WTC11 (cell line): ENCODE measurements around the gene CHMP1B. TPM values are rescaled to one million over a fixed set of nuclear protein-coding genes. Genes with fewer than 3 reads are reported as not detected.

Experiments
- ATAC-seq: fragments of 200-7000 bp; cut with Tn5 transposase; 2 replicates; pipeline ENCODE4 v1.10.0; 2021; ENCODE audit warnings: mild to moderate bottlenecking, moderate library complexity
- CTCF ChIA-PET: fragments of 300-600 bp; sonication (Branson Sonifier 250); formaldehyde crosslinking; loops from one replicate; lab custom pipeline; 2021; ENCODE audit warnings: antibody characterized with exemption; lab: Charles Lee
- POLR2A ChIA-PET: fragments of 350-600 bp; sonication (Branson Sonifier 250); formaldehyde crosslinking; loops from one replicate; lab custom pipeline; 2021; ENCODE audit warnings: antibody characterized with exemption; lab: Charles Lee
- DNase-seq: peaks from one replicate; pipeline ENCODE4 v3.0.0; 2021; ENCODE audit warnings: low spot score
- H3K27ac Mint-ChIP-seq: 2 replicates; pipeline ENCODE4 v1.8.0; 2021; ENCODE audit warnings: mixed read lengths
- H3K27me3 Mint-ChIP-seq: 2 replicates; pipeline ENCODE4 v1.8.0; 2021; ENCODE audit warnings: low read depth, mild to moderate bottlenecking, moderate library complexity, mixed read lengths
- H3K36me3 Mint-ChIP-seq: 2 replicates; pipeline ENCODE4 v1.8.0; 2021; ENCODE audit warnings: mixed read lengths
- H3K4me1 Mint-ChIP-seq: 2 replicates; pipeline ENCODE4 v1.8.0; 2022; ENCODE audit warnings: mixed read lengths
- H3K4me3 Mint-ChIP-seq: 2 replicates; pipeline ENCODE4 v1.8.0; 2021; ENCODE audit warnings: mild to moderate bottlenecking, moderate library complexity, mixed read lengths
- H3K9me3 Mint-ChIP-seq: 2 replicates; pipeline ENCODE4 v1.8.0; 2021; ENCODE audit warnings: mixed read lengths
- CREM ChIP-seq: sonication (generic); formaldehyde crosslinking; IDR thresholded peaks from 2 replicates; pipeline ENCODE4 v1.8.1; 2022; ENCODE audit warnings: mild to moderate bottlenecking, missing genetic modification reagents, moderate library complexity
- E2F1 ChIP-seq: sonication (generic); formaldehyde crosslinking; IDR thresholded peaks from 2 replicates; pipeline ENCODE4 v1.8.0; 2022; ENCODE audit warnings: mild to moderate bottlenecking, missing genetic modification reagents
- E2F5 ChIP-seq: sonication (generic); formaldehyde crosslinking; IDR thresholded peaks from 2 replicates; pipeline ENCODE4 v1.8.1; 2022; ENCODE audit warnings: mild to moderate bottlenecking, moderate library complexity, missing genetic modification reagents
- ETV6 ChIP-seq: sonication (generic); formaldehyde crosslinking; IDR thresholded peaks from 2 replicates; pipeline ENCODE4 v1.8.1; 2022; ENCODE audit warnings: mild to moderate bottlenecking, missing genetic modification reagents
- FOXK1 ChIP-seq: sonication (generic); formaldehyde crosslinking; IDR thresholded peaks from 2 replicates; pipeline ENCODE4 v1.8.0; 2022; ENCODE audit warnings: mild to moderate bottlenecking, moderate library complexity, missing genetic modification reagents
- FOXP4 ChIP-seq: sonication (generic); formaldehyde crosslinking; IDR thresholded peaks from 2 replicates; pipeline ENCODE4 v1.8.0; 2022; ENCODE audit warnings: mild to moderate bottlenecking, missing genetic modification reagents
- GABPB1 ChIP-seq: sonication (generic); formaldehyde crosslinking; IDR thresholded peaks from 2 replicates; pipeline ENCODE4 v1.8.1; 2023; ENCODE audit warnings: mild to moderate bottlenecking, missing genetic modification reagents
- GTF2I ChIP-seq: fragments of 250-450 bp; sonication (Bioruptor Pico); conservative IDR thresholded peaks from 2 replicates; pipeline ENCODE4 v1.4.0; 2021; ENCODE audit warnings: mild to moderate bottlenecking
- IRF1 ChIP-seq: sonication (generic); formaldehyde crosslinking; IDR thresholded peaks from 2 replicates; pipeline ENCODE4 v1.8.0; 2023; ENCODE audit warnings: missing genetic modification reagents
- NR1H2 ChIP-seq: sonication (generic); formaldehyde crosslinking; IDR thresholded peaks from 2 replicates; pipeline ENCODE4 v1.9.0; 2021; ENCODE audit warnings: mild to moderate bottlenecking, moderate library complexity, missing genetic modification reagents
- OVOL2 ChIP-seq: fragments of 250-450 bp; sonication (Bioruptor Pico); IDR thresholded peaks from 2 replicates; pipeline ENCODE4 v1.9.0; 2021; ENCODE audit warnings: mild to moderate bottlenecking, borderline replicate concordance
- PREB ChIP-seq: sonication (generic); formaldehyde crosslinking; IDR thresholded peaks from 2 replicates; pipeline ENCODE4 v1.8.1; 2022; ENCODE audit warnings: mild to moderate bottlenecking, missing genetic modification reagents, moderate library complexity, borderline replicate concordance
- ZNF138 ChIP-seq: sonication (generic); formaldehyde crosslinking; conservative IDR thresholded peaks from 2 replicates; pipeline ENCODE4 v1.8.1; 2022; ENCODE audit warnings: mild to moderate bottlenecking, moderate library complexity, missing genetic modification reagents
- ZNF232 ChIP-seq: sonication (generic); formaldehyde crosslinking; IDR thresholded peaks from 2 replicates; pipeline ENCODE4 v1.8.0; 2022; ENCODE audit warnings: mild to moderate bottlenecking, missing genetic modification reagents
- ZNF263 ChIP-seq: sonication (generic); formaldehyde crosslinking; IDR thresholded peaks from 2 replicates; pipeline ENCODE4 v1.8.1; 2022; ENCODE audit warnings: low read depth, mild to moderate bottlenecking, moderate library complexity, missing genetic modification reagents
- ZNF416 ChIP-seq: fragments of 250-450 bp; sonication (Bioruptor Pico); IDR thresholded peaks from 2 replicates; pipeline ENCODE4 v1.9.0; 2021; ENCODE audit warnings: mild to moderate bottlenecking, inconsistent platforms
- ZNF425 ChIP-seq: fragments of 250-450 bp; sonication (Bioruptor Pico); conservative IDR thresholded peaks from 2 replicates; pipeline ENCODE4 v1.9.0; 2021; ENCODE audit warnings: mild to moderate bottlenecking
- total RNA-seq: library from RNA; stranded (reverse); gene quantifications from 3 replicates; pipeline ENCODE4 v1.2.3, GENCODE V29; 2021
- TF ChIP-seq, protein P1 (sequence below): sonication (generic); formaldehyde crosslinking; IDR thresholded peaks from 2 replicates; pipeline ENCODE4 v1.8.1; 2023; ENCODE audit warnings: mild to moderate bottlenecking, missing genetic modification reagents

Gene CHMP1B
- total RNA-seq, 1 experiment from 2014 or later: 37.2 TPM

- DNase-seq: no peak
- Mint-ChIP-seq H3K4me1 (peaks cover 66% of the 10 kb centered on the region), H3K36me3 (no peaks in the 10 kb centered on the region), H3K9me3 (no peaks in the 10 kb centered on the region), H3K27ac (peak overlapping the region; percentile 93; the same call in 1 of the 2 replicates), H3K4me3 (no peak overlapping the region), H3K27me3 (no peaks in the 10 kb centered on the region)
- CTCF ChIA-PET: interaction anchor here (0.6 to 3.2 kb wide), 13 partner anchors 14 to 426 kb away, joined by 3 to 9 read pairs (median 5); no protein-coding TSS in a partner anchor
- ATAC-seq: no peak
- POLR2A ChIA-PET: interaction anchor here (0.6 kb wide), 1 partner anchor 62 kb away, joined by 3 read pairs; no protein-coding TSS in a partner anchor
- TF ChIP-seq, protein P1, sequence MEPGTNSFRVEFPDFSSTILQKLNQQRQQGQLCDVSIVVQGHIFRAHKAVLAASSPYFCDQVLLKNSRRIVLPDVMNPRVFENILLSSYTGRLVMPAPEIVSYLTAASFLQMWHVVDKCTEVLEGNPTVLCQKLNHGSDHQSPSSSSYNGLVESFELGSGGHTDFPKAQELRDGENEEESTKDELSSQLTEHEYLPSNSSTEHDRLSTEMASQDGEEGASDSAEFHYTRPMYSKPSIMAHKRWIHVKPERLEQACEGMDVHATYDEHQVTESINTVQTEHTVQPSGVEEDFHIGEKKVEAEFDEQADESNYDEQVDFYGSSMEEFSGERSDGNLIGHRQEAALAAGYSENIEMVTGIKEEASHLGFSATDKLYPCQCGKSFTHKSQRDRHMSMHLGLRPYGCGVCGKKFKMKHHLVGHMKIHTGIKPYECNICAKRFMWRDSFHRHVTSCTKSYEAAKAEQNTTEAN (CRISPR knock-in tag): no peak
- TF ChIP-seq E2F5 (CRISPR knock-in tag): no peak
- no peak for TF ChIP-seq CREM (CRISPR knock-in tag)
- no peak for TF ChIP-seq NR1H2 (CRISPR knock-in tag)
- no peak for TF ChIP-seq ZNF138 (CRISPR knock-in tag)
- no peak for TF ChIP-seq FOXK1 (CRISPR knock-in tag)
- TF ChIP-seq FOXP4 (CRISPR knock-in tag): no peak
- no peak for TF ChIP-seq PREB (CRISPR knock-in tag)
- TF ChIP-seq ZNF263: no peak
- no peak for TF ChIP-seq ZNF425 (CRISPR knock-in tag)
- no peak for TF ChIP-seq IRF1 (CRISPR knock-in tag)
- TF ChIP-seq, all 79 proteins: peak for 0
Observed at GRCh38 chr18:11810379-11810778, 40.8 kb upstream of the CHMP1B start.

GRCh38 chr18:11811009-11811408 lies 40.2 kb upstream of the CHMP1B start:
- no peak overlapping the region for H3K4me3 Mint-ChIP-seq
- no peaks in the 10 kb centered on the region for H3K36me3 Mint-ChIP-seq
- CTCF ChIA-PET: interaction anchor here (1.3 to 3.2 kb wide), 5 partner anchors 18 to 126 kb away, joined by 3 to 9 read pairs (median 7); no protein-coding TSS in a partner anchor
- no peak for TF ChIP-seq OVOL2 (CRISPR knock-in tag)
- no peaks in the 10 kb centered on the region for H3K27me3 Mint-ChIP-seq
- H3K9me3 Mint-ChIP-seq: no peaks in the 10 kb centered on the region
- POLR2A ChIA-PET: no interaction called here
- no peak for ATAC-seq
- H3K27ac Mint-ChIP-seq: peak overlapping the region; percentile 73
- peaks cover 60% of the 10 kb centered on the region for H3K4me1 Mint-ChIP-seq
- no peak for DNase-seq

GRCh38 chr18:11817229-11817628 lies 34.0 kb upstream of the CHMP1B start:
- ChIA-PET POLR2A (no interaction called here), CTCF (interaction anchor here (1.4 kb wide), 1 partner anchor 89 kb away, joined by 3 read pairs; no protein-coding TSS in a partner anchor)
- H3K27ac Mint-ChIP-seq: peak overlapping the region; percentile 69
- H3K36me3 Mint-ChIP-seq: no peaks in the 10 kb centered on the region
- H3K4me3 Mint-ChIP-seq: no peak overlapping the region
- H3K27me3 Mint-ChIP-seq: no peaks in the 10 kb centered on the region
- peaks cover 20% of the 10 kb centered on the region for H3K4me1 Mint-ChIP-seq
- ATAC-seq: no peak
- DNase-seq: no peak
- H3K9me3 Mint-ChIP-seq: 0 out of 2 replicates have a peak, but pooled peaks cover 4% of the 10 kb centered on the region
- no peak for TF ChIP-seq ETV6 (CRISPR knock-in tag)
- TF ChIP-seq GTF2I: no peak
- no peak for TF ChIP-seq GABPB1
- TF ChIP-seq ZNF416 (CRISPR knock-in tag): no peak
- no peak for TF ChIP-seq E2F1 (CRISPR knock-in tag)
- no peak for TF ChIP-seq ZNF232 (CRISPR knock-in tag)
